ENCODE measurements around the gene SACS. TPM values are rescaled to one million over a fixed set of nuclear protein-coding genes. Genes with fewer than 3 reads are reported as not detected.

Gene SACS
- total RNA-seq, 3 donors from 2014 or later (not counting 1 experiment from before 2014, with no cell fraction given) = 10.0 to 13.1 (median 13.0) TPM

GRCh38 chr13:23367907-23368306, 65.6 kb downstream of the SACS start:
- TF ChIP-seq CTCF (IDR thresholded peaks at IDR 0.05) = no peak
- Histone ChIP-seq H3K36me3 (ENCODE audit: control insufficient read depth, insufficient read depth, low read length) (peaks cover 50% of the 10 kb centered on the region), H3K9me3 (ENCODE audit: control insufficient read depth, insufficient read depth, low read length) (no peaks in the 10 kb centered on the region), H3K4me1 (ENCODE audit: control insufficient read depth, insufficient read depth, low read length) (no peaks in the 10 kb centered on the region), H3K27ac (ENCODE audit: low read length) (no peak overlapping the region), H3K27me3 (ENCODE audit: control insufficient read depth, insufficient read depth, low read length) (no peaks in the 10 kb centered on the region), H3K4me3 (ENCODE audit: low read length) (no peak overlapping the region)
- Mint-ChIP-seq H3K4me3 (no peak overlapping the region), H3K27ac (no peak overlapping the region), H3K36me3 (peaks cover 19% of the 10 kb centered on the region), H3K4me1 (peaks cover 5 to 13% of the 10 kb centered on the region in 2 donors), H3K27me3 (ENCODE audit: low read depth in 2 of 2) (no peaks in the 10 kb centered on the region), H3K9me3 (no peaks in the 10 kb centered on the region)
- DNase-seq (no peak), ATAC-seq (no peak)
- WGBS (ENCODE audit: insufficient coverage) = 97% methylated on average over 5 of the region's 6 CpGs
- intact Hi-C loops (cut with micrococcal nuclease) = no loop called here

GRCh38 chr13:23365652-23366051, 67.8 kb downstream of the SACS start:
- TF ChIP-seq CTCF (IDR thresholded peaks at IDR 0.05) = no peak
- no peaks in the 10 kb centered on the region for H3K9me3 ChIP-seq (ENCODE audit: control insufficient read depth, insufficient read depth, low read length)
- no peaks in the 10 kb centered on the region for H3K9me3 Mint-ChIP-seq
- no peak overlapping the region for H3K4me3 Mint-ChIP-seq
- no peak overlapping the region for H3K27ac Mint-ChIP-seq
- peaks cover 0 to 4% of the 10 kb centered on the region in 2 donors for H3K4me1 Mint-ChIP-seq
- peaks cover 19% of the 10 kb centered on the region for H3K36me3 Mint-ChIP-seq
- intact Hi-C loops (cut with micrococcal nuclease) = no loop called here
- ATAC-seq = no peak
- no peaks in the 10 kb centered on the region for H3K27me3 Mint-ChIP-seq (ENCODE audit: low read depth in 2 of 2)
- H3K27ac ChIP-seq (ENCODE audit: low read length) = no peak overlapping the region
- H3K4me1 ChIP-seq (ENCODE audit: control insufficient read depth, insufficient read depth, low read length) = no peaks in the 10 kb centered on the region
- no peaks in the 10 kb centered on the region for H3K27me3 ChIP-seq (ENCODE audit: control insufficient read depth, insufficient read depth, low read length)
- peaks cover 54% of the 10 kb centered on the region for H3K36me3 ChIP-seq (ENCODE audit: control insufficient read depth, insufficient read depth, low read length)
- no peak overlapping the region for H3K4me3 ChIP-seq (ENCODE audit: low read length)
- 96% methylated on average over 2 of the region's 3 CpGs for WGBS (ENCODE audit: insufficient coverage)
- no peak for DNase-seq

- no peaks in the 10 kb centered on the region for H3K4me1 ChIP-seq (ENCODE audit: control insufficient read depth, insufficient read depth, low read length)
- no peaks in the 10 kb centered on the region for H3K9me3 ChIP-seq (ENCODE audit: control insufficient read depth, insufficient read depth, low read length)
- Mint-ChIP-seq H3K27me3 (ENCODE audit: low read depth in 2 of 2) (no peaks in the 10 kb centered on the region), H3K4me3 (no peak overlapping the region), H3K36me3 (peaks cover 6% of the 10 kb centered on the region), H3K27ac (no peak overlapping the region), H3K4me1 (no peaks in the 10 kb centered on the region), H3K9me3 (no peaks in the 10 kb centered on the region)
- TF ChIP-seq CTCF (IDR thresholded peaks at IDR 0.05) = no peak
- ATAC-seq (no peak), DNase-seq (no peak)
- H3K4me3 ChIP-seq (ENCODE audit: low read length) = no peak overlapping the region
- intact Hi-C loops (cut with micrococcal nuclease) = no loop called here
- no CpG with 5 or more reads among the region's 1 CpG for WGBS (ENCODE audit: insufficient coverage)
- H3K36me3 ChIP-seq (ENCODE audit: control insufficient read depth, insufficient read depth, low read length) = peaks cover 39% of the 10 kb centered on the region
- H3K27me3 ChIP-seq (ENCODE audit: control insufficient read depth, insufficient read depth, low read length) = no peaks in the 10 kb centered on the region
- H3K27ac ChIP-seq (ENCODE audit: low read length) = no peak overlapping the region
These were observed 73.6 kb downstream of the SACS start for GRCh38 chr13:23359882-23360281.

GRCh38 chr13:23357349-23357748, 76.2 kb downstream of the SACS start:
- Mint-ChIP-seq H3K4me1 (no peaks in the 10 kb centered on the region), H3K4me3 (no peak overlapping the region), H3K27ac (no peak overlapping the region), H3K27me3 (ENCODE audit: low read depth in 2 of 2) (no peaks in the 10 kb centered on the region), H3K9me3 (no peaks in the 10 kb centered on the region), H3K36me3 (no peaks in the 10 kb centered on the region)
- Histone ChIP-seq H3K36me3 (ENCODE audit: control insufficient read depth, insufficient read depth, low read length) (peaks cover 36% of the 10 kb centered on the region), H3K9me3 (ENCODE audit: control insufficient read depth, insufficient read depth, low read length) (no peaks in the 10 kb centered on the region), H3K27ac (ENCODE audit: low read length) (no peak overlapping the region), H3K4me3 (ENCODE audit: low read length) (no peak overlapping the region), H3K4me1 (ENCODE audit: control insufficient read depth, insufficient read depth, low read length) (no peaks in the 10 kb centered on the region), H3K27me3 (ENCODE audit: control insufficient read depth, insufficient read depth, low read length) (no peaks in the 10 kb centered on the region)
- WGBS (ENCODE audit: insufficient coverage) = 88% methylated on average over 1 of the region's 1 CpG
- ATAC-seq (no peak), DNase-seq (no peak)
- intact Hi-C loops (cut with micrococcal nuclease) = no loop called here
- no peak for TF ChIP-seq CTCF (IDR thresholded peaks at IDR 0.05)
